K562 (cell line): ENCODE results near the gene FUT2. TPM values are rescaled to one million over a fixed set of nuclear protein-coding genes. Genes with fewer than 3 reads are reported as not detected.
A peak's percentile ranks its signal among the peaks of the same experiment; 100 is the strongest.

Source experiments
- ADNP ChIP-seq: fragments of 200-800 bp; sonication (Bioruptor generic); IDR thresholded peaks from 2 replicates; pipeline ENCODE4 v1.6.1; 2016; ENCODE audit warnings: missing genetic modification characterization, missing compliant biosample characterization
- ARID2 ChIP-seq: fragments of 450-650 bp; IDR thresholded peaks from 2 replicates; pipeline ENCODE4 v1.6.1; 2017; ENCODE audit warnings: antibody characterized with exemption, mild to moderate bottlenecking
- ATF2 ChIP-seq: sonication (generic); formaldehyde crosslinking; IDR thresholded peaks from 2 replicates; pipeline ENCODE4 v1.8.1; 2022; ENCODE audit warnings: missing genetic modification reagents
- DACH1 ChIP-seq: fragments of 450-650 bp; IDR thresholded peaks from 2 replicates; pipeline ENCODE4 v1.6.1; 2018; ENCODE audit not compliant: partially characterized antibody
- ETV6 ChIP-seq, 3 experiments: fragments of 150-350 bp in 1 of 3; sonication (generic) in 1 of 3; formaldehyde crosslinking in 1 of 3; IDR thresholded peaks; 2 replicates each; pipeline versions ENCODE4 v1.6.1 to v1.8.0; 2014 to 2022; ENCODE audit warnings: borderline replicate concordance in 2 of 3, low read depth in 2 of 3, antibody characterized with exemption in 1 of 3, low read length in 1 of 3, mild to moderate bottlenecking in 1 of 3, missing genetic modification reagents in 1 of 3
- IRF1 ChIP-seq: sonication (generic); formaldehyde crosslinking; IDR thresholded peaks from 2 replicates; pipeline ENCODE4 v1.8.0; 2022; ENCODE audit warnings: missing genetic modification reagents, mild to moderate bottlenecking, borderline replicate concordance
- MEIS2 ChIP-seq: fragments of 450-650 bp; IDR thresholded peaks from 2 replicates; pipeline ENCODE4 v1.6.1; 2014; ENCODE audit warnings: mild to moderate bottlenecking; ENCODE audit not compliant: partially characterized antibody
- NEUROD1 ChIP-seq: fragments of 150-350 bp; IDR thresholded peaks from 2 replicates; pipeline ENCODE4 v1.6.1; 2014; ENCODE audit warnings: borderline replicate concordance, low read length, low read depth; ENCODE audit not compliant: partially characterized antibody
- PHF8 ChIP-seq: fragments of 200-600 bp; sonication (generic); IDR thresholded peaks from 2 replicates; pipeline ENCODE4 v1.6.1; 2012; ENCODE audit warnings: mixed run types, mild to moderate bottlenecking, inconsistent platforms, low read length, moderate library complexity, borderline replicate concordance
- SAP30 ChIP-seq: fragments of 200-600 bp; sonication (generic); IDR thresholded peaks from 2 replicates; pipeline ENCODE4 v1.6.1; 2012; ENCODE audit warnings: borderline replicate concordance, low read depth, mild to moderate bottlenecking, moderate library complexity, low read length, control low read depth, inconsistent platforms; ENCODE audit not compliant: insufficient read depth, poor library complexity, severe bottlenecking
- SRSF3 ChIP-seq: fragments of 200-400 bp; formaldehyde crosslinking; IDR thresholded peaks from 2 replicates; pipeline ENCODE4 v1.6.1; 2016; ENCODE audit warnings: mild to moderate bottlenecking, low read length, moderate library complexity; ENCODE audit not compliant: insufficient read depth
- SUPT5H ChIP-seq: fragments of 450-650 bp; IDR thresholded peaks from 2 replicates; pipeline ENCODE4 v1.6.1; 2016
- TAF1 ChIP-seq: IDR thresholded peaks from 2 replicates; pipeline ENCODE4 v1.6.1; 2011; ENCODE audit warnings: mild to moderate bottlenecking, low read length, moderate library complexity; ENCODE audit not compliant: insufficient read depth, control insufficient read depth, severe bottlenecking; ENCODE audit errors: extremely low read depth
- TFAP4 ChIP-seq: sonication (generic); formaldehyde crosslinking; IDR thresholded peaks from 2 replicates; pipeline ENCODE4 v1.8.0; 2022; ENCODE audit warnings: missing genetic modification reagents, mild to moderate bottlenecking, moderate library complexity, borderline replicate concordance
- UBTF ChIP-seq, 2 experiments: IDR thresholded peaks; 2 replicates each; pipeline ENCODE4 v1.6.1; 2012; ENCODE audit warnings: improper control_type of control experiment in 2 of 2, low read depth in 2 of 2, low read length in 2 of 2, borderline replicate concordance in 1 of 2
- ZBTB2 ChIP-seq: fragments of 450-650 bp; IDR thresholded peaks from 2 replicates; pipeline ENCODE4 v1.6.1; 2016; ENCODE audit warnings: antibody characterized with exemption
- ZFX ChIP-seq: sonication (generic); formaldehyde crosslinking; IDR thresholded peaks from 2 replicates; pipeline ENCODE4 v1.8.0; 2022; ENCODE audit warnings: mild to moderate bottlenecking, missing genetic modification reagents, moderate library complexity
- ZNF436 ChIP-seq: fragments of 250-450, 450-650 bp; sonication (Bioruptor Pico); formaldehyde crosslinking; IDR thresholded peaks from 2 replicates; pipeline ENCODE4 v1.7.0; 2020; ENCODE audit warnings: mild to moderate bottlenecking
- polyA plus RNA-seq, 8 experiments: library from polyadenylated mRNA; depleted of rRNA in 4 of 8; stranded (reverse) in 5 of 8; unstranded in 3 of 8; fragments of >200 nt; fragmentation: Nextera tagmentation in 2 of 8; fragmentation: Illumina TruSeq in 1 of 8; extraction: Ambion mirVana in 2 of 8; extraction: Trizol in 1 of 8; gene quantifications; 2 replicates each; pipeline versions ENCODE4 v1.2.1 to v1.2.3, GENCODE V29; 2011 to 2014; ENCODE audit warnings: inconsistent platforms in 1 of 8, missing spikeins in 1 of 8
- total RNA-seq, 7 experiments: library from RNA; depleted of rRNA in 6 of 7; stranded (reverse); fragments of >200 nt in 6 of 7; fragmentation: Illumina TruSeq in 2 of 7; extraction: Trizol in 2 of 7; gene quantifications; 2 replicates each; pipeline versions ENCODE4 v1.2.1 to v1.2.3, GENCODE V29; 2011 to 2021; ENCODE audit warnings: low replicate concordance in 1 of 7

The FUT2 gene
- total and polyA plus RNA-seq, 9 of the 15 experiments (the other 6 are each of a cell fraction or from before 2014, with no cell fraction given): 0.03 to 0.04 TPM; not detected in 7

GRCh38 chr19:48713864-48714755 lies 18.3 kb downstream of the FUT2 start (continued):
- TF ChIP-seq IRF1 (no peak), ADNP (tag) (no peak), SUPT5H (peak; percentile 40; the same call in 1 of the 2 replicates), ATF2 (CRISPR knock-in tag) (no peak), NEUROD1 (no peak), PHF8 (peak; percentile 39; the same call in 1 of the 2 replicates), ZNF436 (no peak), MEIS2 (peak; percentile 96), ZFX (CRISPR knock-in tag) (peak; percentile 58), SRSF3 (no peak), SAP30 (no peak), ETV6 (IDR thresholded peaks at IDR 0.05; ENCODE audit: borderline replicate concordance in 1 of 2, low read depth in 2 of 2, low read length in 1 of 2) (no peak), ETV6 (CRISPR knock-in tag; IDR thresholded peaks at IDR 0.05; ENCODE audit: borderline replicate concordance) (no peak), TFAP4 (CRISPR knock-in tag) (peak; percentile 70; the same call in 1 of the 2 replicates), UBTF (IDR thresholded peaks at IDR 0.05; ENCODE audit: borderline replicate concordance in 1 of 2, low read depth in 2 of 2, low read length in 2 of 2) (peak in 1 of 2 experiments; percentile 27; a peak in 1 of 4 replicates), ARID2 (no peak), TAF1 (no peak), ZBTB2 (peak; percentile 83; the same call in 1 of the 2 replicates), DACH1 (no peak)
